HG02642 (cell line): ENCODE data around the gene UTS2.

ENCODE experiments used
- ATAC-seq: cut with Tn5 transposase; IDR thresholded peaks from one replicate; pipeline ENCODE4 v1.9.1; 2021; ENCODE audit warnings: mild to moderate bottlenecking; ENCODE audit not compliant: unreplicated experiment, poor library complexity

UTS2 gene

DNA sequence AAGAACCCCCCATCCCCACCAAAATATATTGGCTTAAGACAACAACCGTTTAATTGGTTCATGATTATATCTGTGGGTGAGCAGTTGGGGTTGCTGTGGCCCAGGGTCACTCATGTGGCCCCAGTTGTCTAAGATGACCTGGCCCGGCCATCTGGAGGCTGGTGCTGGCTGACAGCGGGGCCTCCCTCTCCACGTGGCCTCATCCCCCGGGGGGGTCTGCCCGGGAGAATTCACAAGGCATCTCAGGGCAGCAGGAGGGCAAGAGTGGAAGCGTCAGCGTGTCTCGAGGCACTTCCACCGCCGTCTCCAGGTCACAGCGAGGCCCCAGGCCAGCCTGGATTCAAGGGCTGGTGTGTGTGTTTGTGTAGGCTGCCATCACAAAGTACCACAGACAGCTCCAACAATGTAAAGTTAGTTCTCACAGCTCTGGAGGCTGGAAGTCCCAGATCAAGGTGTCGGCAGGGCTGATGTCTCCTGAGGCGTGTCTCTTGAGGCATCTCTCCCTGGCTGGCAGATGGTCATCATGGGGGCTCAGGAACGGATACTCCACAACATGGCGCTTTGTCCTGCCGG is 11.0 kb upstream of the UTS2 start:
- ATAC-seq: no peak

DNA sequence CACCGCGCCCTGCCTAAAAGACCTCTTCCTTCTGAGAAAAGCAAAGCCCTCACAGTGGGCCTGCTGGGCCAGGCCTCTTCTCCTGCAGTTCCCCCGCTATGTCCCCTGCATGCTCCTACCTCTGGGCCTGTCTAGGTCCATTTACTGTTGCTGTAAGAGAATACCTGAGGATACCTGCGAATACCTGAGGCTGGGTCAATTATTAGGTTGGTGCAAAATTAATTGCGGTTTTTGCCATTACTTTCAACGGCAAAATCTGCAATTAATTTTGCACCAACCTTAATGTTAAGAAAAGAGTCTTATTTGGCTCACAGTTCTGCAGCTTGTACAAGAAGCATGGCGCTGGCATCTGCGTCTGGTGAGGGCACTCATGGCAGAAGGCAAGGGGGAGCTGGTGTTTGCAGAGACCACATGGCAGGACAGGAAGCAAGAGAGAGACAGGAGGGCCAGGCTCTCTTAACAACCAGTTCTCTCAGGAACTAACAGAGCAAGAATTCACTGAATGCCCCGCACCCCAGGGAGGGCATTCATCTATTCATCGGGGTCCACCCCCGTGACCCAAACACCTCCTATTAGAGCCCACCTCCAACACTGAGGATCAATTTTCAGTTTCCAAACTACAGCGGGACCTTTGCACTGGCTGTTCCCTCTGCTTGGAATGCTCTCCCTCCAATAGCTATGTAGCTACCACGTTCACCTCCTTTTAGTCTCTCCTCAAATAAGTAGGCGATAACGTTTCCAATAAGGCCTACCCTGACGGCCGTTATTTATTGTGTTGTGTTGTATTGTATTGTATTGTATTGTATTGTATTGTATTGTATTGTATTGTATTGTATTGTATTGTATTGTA is 9.6 kb upstream of the UTS2 start:
- ATAC-seq: no peak

DNA sequence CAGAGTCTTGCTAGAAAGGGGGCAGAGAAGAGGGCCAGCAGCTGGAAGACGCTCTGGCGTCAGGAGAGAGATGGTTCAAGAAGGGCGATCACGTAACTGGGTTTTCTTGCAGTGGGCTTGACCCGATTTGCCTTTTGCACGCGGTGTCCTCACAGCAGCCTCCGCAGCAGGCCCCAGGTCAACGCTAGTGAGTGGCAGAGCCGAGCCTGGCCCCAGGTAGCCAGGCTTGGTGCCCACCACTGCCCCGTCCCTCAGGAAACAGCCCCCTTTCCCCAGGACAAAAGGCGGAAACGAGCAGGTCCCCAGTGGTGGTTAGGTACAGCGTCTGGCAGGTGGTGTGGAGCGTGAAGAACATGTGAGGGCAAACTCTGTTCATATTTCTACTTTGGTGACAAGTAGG is 8.6 kb upstream of the UTS2 start:
- no peak for ATAC-seq

DNA sequence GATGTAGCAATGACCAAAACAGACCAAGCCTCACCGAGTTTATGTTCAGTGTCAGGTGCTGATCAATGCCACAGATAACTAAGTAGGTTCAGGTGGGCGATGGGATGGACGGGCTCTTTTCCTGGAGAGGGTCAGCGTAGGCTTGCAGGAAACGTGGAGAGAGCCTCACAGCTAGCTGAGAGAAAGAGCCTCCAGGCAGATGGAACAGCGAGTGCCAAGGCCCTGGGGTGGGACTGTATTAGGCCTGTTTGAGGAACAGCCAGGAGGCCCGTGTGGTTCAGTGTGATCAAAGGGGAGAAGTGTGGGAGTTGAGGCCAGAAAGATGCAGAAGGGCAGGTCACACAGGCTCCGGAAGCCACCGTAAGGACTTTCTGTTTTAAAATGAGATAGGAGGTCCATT is 7.3 kb upstream of the UTS2 start:
- no peak for ATAC-seq

DNA sequence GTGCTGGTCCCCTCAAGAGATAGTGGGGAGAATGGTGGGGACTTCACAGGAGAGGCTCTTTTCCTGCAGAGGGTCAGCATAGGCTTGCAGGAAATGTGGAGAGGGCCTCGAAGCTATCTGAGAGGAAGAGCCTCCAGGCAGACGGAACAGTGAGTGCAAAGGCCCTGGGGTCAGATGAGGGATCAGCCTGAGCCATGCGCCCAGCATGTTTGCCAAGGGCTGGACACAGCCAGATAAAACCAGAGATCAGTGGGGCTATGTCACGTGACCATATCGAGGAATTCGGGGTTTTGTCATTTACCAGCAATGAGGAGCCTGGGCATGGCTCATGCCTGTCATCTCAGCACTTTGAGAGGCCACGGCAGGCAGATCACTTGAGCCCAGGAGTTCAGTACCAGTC is 6.5 kb upstream of the UTS2 start:
- ATAC-seq: no peak

DNA sequence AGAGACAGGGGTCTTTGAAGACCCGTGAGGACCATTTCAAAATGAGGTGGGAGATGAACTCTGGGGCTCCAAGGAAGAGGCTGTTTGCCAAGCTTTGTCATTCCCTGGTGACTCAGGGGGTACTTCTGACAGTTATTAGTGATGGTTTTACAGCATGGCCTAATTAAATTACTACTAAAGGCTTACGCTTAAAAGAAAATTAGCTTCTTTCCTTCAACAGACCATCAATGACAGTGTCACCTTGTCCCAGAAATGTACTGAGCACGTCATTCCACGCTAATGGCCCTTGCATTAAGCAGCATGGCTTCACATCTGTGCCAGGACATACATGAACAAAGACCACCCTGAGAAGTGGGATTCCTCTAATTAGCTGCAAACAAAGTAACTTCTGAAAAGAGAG is 5.1 kb upstream of the UTS2 start:
- ATAC-seq: no peak

DNA sequence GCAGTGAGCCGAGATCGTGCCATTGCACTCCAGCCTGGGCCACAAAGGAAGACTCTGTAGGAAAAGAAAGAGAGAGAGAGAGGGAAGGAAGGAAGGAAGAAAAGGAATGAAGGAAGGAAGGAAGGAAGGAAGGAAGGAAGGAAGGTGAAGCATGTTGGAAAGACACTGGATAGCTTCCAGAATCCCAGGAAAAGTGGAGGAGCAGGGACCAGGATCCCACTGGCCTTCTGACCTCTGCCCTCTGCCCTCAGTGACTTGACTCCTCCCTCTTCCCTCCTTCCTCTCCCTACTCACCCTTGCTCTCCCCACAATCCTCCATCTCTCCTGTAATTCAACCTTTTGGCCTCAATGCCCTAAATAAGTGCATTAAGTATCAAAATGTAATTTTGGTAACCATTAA is 4.1 kb upstream of the UTS2 start:
- ATAC-seq: no peak

DNA sequence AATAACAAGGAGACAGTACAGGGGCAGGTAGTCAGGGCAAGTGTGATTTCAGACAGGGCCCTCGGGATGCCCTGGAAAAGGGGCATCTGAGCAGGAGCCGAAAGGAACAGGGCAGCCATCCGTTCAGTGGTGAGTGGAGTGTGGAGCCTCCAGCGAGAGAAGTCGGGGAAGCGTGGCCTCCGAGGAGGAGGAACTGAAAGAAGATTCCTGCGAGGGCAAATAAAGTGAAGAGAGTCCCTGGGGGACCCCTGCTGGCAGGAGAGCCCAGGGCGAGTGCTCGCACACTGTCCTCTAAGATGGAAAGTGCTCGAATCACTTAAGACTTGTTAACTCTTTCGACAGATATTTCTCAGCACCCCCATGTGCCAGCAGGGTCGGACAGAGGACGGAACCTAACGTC is 3.5 kb upstream of the UTS2 start:
- ATAC-seq: no peak

DNA sequence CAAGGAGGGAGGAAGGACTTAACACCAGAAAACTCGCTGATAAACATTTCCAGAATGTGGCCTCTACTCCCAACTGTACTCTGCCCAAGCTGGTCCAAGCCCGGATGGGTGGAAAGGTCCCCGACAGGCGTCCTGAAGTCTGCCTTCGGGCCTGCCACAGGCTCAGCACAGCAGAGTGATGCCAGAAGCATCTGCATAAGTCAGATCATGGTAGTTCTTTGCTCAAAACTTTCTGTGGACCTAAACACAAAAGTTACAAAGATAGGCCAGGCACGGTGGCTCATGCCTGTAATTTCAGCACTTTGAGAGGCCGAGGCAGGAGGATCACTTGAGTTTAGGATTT is 790 bp upstream of the UTS2 start:
- ATAC-seq: no peak

DNA sequence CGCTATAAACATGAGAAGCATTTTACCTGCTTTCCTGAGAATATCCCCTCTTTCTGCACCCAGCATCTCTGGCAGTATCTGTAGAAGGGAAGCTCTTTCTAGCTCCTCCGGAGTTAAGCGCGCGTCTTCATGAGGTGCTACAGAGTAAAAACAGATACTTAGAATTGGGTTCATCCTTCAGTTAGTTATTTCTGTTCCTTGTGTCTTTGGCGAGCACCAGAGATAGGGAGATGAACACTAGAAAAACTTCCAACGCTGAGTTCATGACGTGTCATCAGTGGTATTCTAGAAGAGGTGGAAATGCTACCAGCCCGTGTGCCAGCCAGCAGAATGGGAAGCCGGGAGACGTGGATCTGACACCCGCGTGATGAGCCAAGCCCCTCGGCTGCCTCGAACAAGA is 2.1 kb downstream of the UTS2 start:
- ATAC-seq: no peak

DNA sequence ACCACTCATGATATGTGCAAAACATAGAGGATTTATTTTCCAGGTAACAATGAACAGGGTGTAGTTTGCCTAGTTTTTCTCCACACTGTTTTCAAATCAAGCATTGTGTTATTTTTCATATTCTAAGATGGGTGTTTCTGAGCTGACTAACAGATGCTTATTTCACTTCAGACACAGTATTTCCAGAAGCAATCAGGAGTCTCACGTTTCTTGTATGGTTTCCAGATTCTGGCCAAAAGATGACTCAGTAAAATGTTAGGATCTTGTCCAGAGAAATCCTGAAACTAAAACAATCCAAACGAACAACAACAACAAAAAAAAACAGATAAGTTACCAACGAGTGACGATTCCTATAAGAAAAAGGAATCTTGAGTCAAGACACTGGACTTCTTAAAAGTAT is 5.3 kb downstream of the UTS2 start:
- ATAC-seq: no peak

DNA sequence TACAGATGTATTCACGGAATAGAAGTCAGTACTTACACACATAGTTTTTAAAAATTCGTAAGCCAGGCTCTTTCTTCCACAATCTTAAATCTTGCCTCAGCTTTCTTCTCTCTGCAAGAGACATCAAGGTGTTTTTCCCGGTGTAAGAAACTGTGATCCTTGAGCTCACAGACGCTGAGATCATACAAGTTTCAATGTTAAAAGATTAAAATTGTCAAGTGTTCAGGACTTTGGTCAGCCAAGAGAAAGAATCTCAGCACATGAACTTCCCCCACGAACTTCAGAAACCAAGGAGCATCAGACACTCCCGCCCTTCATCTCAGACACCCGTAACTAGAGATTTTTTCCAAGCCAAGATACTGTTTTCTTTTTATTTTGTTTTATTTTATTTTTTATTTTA is 6.2 kb downstream of the UTS2 start:
- no peak for ATAC-seq

DNA sequence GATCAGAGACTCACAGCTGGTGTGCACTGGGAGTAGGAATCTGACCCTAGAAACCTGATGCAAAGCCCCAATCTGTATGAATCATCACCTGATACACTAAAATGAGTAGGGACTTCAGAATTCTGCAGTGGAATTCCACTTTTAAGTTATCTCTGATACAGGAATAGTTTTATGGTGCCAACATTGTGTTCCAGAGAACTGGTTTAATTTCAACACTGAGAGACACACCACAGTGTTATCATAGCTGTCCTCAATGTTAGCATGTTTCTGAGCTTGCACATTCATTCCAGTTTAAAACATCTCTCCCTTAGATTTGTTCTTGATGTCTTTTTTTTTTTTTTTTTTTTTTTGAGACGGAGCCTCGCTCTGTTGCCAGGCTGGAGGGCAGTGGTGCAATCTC is 7.1 kb downstream of the UTS2 start:
- ATAC-seq: no peak

DNA sequence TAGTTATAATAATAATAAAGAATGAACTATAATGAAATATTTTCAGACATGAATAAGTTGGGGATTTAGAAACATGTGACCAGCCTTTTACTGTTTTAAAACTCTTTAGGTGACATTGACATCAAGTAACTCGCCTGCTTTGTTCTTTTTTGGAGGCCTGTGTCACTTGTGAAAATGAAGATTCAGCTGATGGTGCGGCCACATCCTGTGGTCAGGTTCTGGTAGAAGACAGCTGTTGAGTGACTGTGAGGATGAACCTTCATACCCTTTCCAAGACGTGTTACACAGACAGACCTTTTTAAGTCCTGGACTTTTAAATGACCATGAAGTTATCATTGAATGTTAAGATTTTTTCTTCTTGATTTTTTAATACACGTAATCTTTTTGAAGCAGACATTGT is 10.3 kb downstream of the UTS2 start:
- ATAC-seq: no peak

DNA sequence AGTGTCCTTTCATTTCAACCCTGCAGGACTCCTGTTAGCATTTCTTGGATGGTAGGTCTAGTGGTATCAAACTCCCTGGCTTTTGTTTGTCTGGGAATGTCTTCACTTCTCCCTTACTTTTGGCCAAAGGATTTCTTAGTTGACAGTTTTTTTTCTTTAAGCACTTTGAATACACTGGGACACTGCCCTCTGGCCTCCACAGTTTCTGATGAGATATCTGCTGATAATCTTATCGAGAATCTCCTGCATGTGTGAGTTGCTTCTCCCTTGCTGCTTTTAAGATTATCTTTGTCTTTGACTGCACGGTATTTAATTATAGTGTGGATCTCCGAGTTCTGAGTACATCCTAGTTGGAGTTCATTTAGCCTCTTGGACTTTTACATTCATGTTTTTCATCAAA is 13.3 kb downstream of the UTS2 start:
- ATAC-seq: no peak

DNA sequence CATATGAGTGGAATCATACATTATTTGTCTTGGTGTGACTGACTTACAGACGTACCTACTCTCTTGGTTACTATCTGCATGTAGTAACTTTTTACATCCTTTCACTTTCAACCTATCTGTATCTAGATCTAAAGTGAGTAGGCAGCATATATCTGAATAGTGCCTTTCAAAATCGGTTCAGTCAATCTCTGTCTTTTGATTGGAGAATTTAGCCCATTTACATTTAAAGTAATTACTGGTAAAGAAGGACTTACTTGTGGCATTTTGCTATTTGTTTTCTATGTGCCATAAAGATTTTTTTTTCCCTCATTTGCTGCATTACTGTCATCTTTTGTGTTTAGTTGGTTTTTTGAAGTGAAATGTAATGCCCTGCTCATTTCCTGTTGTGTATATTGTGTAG is 14.2 kb downstream of the UTS2 start:
- ATAC-seq: no peak

DNA sequence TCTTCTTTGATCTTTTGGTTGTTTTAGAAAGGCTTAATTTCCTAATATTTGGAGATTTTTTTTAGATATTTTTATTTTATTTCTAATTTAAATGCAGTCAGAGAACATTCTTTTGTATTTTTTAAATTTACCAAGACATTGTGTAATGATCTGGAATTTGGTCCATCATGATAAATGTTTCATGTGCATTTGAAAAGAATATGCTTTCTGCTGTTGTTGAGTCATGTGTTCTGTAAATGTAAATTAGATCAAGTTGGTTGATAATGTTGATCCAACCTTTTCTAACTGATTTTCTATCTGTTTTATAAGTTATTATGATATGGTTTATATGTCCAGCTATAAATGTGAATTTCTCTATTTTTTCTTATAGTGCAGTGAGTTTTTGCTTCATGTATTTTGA is 19.8 kb downstream of the UTS2 start:
- no peak for ATAC-seq

DNA sequence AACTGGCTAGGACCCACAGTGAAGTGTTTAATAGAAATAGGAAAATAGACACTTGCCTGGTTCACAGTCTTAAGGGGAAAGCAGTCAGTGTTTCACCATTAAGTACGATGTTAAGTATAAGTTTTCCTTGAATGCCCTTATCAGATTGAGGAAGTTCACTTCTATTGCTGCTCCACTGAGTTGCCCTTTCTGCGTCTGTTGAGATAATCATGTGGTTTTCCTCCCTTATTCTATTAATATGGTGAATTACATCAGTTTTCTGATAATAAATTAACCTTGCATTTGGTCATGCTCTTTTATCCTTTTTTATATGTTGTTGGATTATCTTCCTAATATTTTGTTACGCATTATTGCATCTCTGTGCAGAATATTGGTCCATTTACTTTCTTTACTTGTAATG is 21.4 kb downstream of the UTS2 start:
- no peak for ATAC-seq

DNA sequence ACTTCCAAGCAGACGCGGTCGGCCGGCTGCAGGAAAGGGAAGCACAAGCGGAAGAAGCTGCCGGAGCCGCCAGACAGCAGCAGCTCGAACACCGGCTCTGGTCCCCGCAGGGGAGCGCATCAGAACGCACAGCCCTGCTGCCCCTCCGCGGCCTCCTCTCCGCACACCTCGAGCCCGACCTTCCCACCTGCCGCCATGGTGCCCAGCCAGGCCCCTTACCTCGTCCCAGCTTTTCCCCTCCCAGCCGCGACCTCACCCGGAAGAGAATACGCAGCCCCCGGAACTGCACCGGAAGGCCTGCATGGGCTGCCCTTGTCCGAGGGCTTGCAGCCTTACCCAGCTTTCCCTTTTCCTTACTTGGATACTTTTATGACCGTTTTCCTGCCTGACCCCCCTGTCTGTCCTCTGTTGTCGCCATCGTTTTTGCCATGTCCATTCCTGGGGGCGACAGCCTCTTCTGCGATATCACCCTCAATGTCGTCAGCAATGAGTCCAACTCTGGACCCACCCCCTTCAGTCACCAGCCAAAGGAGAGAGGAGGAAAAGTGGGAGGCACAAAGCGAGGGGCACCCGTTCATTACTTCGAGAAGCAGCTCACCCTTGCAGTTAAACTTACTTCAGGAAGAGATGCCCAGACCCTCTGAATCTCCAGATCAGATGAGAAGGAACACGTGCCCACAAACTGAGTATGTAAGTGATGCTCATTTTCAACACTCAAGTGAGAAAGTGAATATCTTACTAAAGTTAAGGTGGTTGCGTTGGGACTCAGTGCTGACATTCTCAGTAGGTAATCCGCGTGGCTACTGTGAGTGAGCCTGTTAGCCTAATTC is 25.5 kb downstream of the UTS2 start:
- ATAC-seq: no peak

DNA sequence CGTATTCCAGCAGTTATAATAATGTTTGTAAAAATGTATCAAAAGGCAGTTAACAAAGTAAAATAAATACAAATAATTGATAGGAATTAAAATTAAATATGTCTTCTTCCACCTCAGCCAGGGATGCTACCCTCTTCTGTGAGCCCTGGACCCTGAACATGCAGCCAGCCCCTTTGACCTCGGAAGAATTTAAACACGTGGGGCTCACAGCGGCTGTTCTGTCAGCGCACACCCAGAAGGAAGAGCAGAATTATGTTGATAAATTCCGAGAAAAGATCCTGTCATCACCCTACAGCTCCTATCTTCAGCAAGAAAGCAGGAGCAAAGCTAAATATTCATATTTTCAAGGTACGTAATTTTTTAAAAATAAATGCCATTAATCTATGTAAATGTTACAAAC is 26.5 kb downstream of the UTS2 start:
- ATAC-seq: no peak

DNA sequence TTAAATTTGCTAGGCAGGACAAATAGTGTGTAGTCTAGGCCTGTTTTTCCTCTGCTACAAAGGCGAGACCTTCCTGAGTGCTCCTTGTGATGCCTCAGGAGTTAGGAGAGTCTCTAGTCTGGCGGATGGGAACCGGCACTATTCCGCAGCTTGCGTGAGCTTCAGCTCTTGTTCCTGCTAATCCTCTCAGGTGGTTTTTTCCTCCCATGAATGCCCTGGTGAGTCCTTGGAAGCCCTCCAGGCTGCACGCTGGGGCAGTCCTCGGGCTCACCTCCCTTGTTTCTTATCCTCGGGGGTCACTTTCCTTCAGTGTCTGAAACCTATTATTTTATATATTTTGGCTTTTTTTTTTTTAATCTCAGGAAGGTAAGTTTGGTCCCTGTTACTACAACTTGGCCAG is 28.2 kb downstream of the UTS2 start:
- no peak for ATAC-seq

DNA sequence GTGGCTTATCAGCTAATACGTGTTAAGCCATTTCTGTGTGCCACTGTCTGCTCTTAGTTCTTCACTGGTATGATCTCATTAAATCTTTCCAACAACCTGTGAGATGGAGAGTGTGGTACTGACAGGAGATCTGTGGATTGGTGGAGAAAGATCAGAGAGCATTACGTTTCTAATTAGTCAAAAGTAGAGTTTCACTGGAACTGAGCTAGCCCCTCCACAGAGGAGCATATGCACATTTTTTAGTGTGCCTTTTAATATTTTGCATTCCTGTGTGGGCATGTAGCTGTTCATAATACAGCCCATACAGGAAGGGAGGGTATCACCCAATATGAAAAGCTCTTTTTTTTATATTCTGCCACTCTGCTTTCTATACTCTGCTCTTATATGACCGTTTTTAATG is 31.6 kb downstream of the UTS2 start:
- no peak for ATAC-seq
